ENCODE measurements around the gene FRMD8.
"Not testable (repeated sequence)": the region's sequence is repeated elsewhere in the genome, so short reads cannot be mapped to it uniquely, and the experiment has no call there.

FRMD8 gene

DNA sequence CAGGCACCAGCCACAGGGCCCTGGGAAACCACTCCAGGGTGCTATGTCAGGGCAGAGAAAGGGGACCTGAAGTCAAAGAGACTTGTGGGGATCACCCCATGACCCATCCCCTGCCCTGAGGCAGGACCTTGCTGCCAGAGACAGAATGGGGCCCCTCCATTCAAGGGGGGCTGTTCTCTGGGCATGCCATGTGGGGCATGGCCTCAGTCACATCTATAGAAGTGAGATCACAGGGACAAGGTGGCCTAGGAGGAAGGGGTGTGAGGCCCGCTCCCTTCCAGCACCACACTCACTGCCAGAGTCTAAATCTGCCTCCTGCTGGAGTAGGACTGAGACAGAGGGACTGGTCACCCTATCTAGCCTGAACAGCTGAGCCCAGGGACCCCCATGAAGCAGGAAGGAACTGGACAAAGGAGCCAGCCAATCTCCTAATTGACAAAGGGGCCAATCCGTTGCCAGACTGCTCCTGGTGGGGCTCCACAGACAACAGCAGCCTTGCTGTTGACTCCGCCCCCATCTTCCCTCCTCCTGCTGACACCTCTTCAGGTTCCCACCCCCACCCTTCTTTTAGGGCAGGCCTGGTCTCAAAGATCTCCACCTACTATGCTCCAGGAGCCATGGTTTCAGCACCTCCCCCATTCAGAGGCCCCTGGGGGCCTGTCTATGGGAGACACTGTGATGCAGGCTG lies 62.1 kb downstream of the FRMD8 start:
- TF ChIP-seq, protein P1, sequence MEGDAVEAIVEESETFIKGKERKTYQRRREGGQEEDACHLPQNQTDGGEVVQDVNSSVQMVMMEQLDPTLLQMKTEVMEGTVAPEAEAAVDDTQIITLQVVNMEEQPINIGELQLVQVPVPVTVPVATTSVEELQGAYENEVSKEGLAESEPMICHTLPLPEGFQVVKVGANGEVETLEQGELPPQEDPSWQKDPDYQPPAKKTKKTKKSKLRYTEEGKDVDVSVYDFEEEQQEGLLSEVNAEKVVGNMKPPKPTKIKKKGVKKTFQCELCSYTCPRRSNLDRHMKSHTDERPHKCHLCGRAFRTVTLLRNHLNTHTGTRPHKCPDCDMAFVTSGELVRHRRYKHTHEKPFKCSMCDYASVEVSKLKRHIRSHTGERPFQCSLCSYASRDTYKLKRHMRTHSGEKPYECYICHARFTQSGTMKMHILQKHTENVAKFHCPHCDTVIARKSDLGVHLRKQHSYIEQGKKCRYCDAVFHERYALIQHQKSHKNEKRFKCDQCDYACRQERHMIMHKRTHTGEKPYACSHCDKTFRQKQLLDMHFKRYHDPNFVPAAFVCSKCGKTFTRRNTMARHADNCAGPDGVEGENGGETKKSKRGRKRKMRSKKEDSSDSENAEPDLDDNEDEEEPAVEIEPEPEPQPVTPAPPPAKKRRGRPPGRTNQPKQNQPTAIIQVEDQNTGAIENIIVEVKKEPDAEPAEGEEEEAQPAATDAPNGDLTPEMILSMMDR (IDR thresholded peaks at IDR 0.05; ENCODE audit: extremely low read depth, missing control alignments): no peak
- DNase-seq (ENCODE audit: low spot score): no peak

DNA sequence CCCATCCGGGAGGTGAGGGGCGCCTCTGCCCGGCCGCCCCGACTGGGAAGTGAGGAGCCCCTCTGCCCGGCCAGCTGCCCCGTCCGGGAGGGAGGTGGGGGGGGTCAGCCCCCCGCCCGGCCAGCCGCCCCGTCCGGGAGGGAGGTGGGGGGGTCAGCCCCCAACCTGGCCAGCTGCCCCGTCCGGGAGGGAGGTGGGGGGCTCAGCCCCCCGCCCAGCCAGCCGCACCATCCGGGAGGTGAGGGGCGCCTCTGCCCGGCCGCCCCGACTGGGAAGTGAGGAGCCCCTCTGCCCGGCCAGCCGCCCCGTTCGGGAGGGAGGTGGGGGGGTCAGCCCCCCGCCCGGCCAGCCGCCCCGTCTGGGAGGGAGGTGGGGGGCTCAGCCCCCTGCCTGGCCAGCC lies 64.9 kb downstream of the FRMD8 start:
- DNase-seq (ENCODE audit: low spot score): not testable (repeated sequence)

DNA sequence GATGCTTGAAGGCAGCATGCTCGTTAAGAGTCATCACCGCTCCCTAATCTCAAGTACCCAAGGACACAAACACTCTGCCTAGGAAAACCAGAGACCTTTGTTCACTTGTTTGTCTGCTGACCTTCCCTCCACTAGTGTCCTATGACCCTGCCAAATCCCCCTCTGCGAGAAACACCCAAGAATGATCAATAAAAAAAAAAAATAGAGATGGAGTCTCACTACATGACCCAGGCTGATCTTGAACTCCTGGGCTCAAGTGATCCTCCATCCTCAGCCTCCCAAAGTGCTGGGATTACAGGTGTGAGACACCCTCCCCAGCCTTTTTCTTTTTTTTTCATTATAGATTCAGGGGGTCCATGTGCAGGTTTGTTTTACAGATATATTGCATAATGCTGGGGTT lies 65.8 kb downstream of the FRMD8 start:
- DNase-seq (ENCODE audit: low spot score): not testable (repeated sequence)

DNA sequence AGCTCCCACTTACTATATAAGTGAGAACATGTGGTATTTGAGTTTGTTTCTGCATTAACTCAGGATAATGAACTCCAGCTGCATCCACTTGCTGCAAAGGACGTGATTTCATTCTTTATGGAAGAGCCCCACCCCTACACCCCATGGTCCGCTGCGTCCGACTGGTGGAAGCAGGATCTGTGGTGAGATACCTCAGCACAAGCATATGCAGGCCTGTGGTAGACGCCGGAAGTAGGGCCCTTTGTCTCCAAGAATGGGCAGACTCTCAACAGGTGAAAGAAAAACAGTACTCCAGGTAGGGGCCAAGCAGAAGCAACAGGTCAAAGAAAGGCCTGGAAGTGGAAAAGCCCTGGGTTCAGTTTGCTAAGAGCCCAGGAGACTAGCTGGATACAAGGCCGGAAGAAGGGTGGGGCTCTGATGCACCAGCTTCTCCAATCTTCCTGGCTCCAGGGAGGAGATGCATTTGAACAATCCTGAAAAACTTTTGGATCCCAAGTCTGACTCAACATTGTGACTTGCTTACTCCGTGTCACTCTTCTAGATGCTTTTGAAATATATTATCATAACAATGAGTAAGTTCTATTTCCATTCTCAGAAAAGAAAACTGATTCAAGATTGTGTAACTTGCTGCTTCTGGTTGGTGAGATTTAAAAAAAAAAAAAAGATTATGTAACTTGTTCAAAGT lies 66.5 kb downstream of the FRMD8 start:
- TF ChIP-seq, protein P1 (IDR thresholded peaks at IDR 0.05; ENCODE audit: extremely low read depth, missing control alignments): no peak
- no peak for DNase-seq (ENCODE audit: low spot score)

DNA sequence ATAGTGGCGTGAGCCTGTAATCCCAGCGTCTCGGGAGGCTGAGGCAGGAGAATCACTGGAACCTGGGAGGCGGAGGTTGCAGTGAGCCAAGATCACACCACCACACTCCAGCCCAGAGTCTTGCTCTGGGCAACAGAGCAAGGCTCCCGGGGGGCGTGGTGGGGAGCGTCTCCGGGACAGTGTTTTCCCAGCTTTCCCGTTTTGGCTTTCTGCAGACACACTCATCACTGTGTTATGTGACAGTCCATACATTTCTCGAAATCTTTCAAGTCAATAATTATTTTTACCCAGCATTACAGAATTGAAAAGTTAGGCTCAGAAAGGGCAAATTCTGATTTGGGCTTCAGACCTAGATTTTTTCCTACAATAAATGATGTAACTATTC lies 67.9 kb downstream of the FRMD8 start:
- TF ChIP-seq, protein P1 (IDR thresholded peaks at IDR 0.05; ENCODE audit: extremely low read depth, missing control alignments): no peak

DNA sequence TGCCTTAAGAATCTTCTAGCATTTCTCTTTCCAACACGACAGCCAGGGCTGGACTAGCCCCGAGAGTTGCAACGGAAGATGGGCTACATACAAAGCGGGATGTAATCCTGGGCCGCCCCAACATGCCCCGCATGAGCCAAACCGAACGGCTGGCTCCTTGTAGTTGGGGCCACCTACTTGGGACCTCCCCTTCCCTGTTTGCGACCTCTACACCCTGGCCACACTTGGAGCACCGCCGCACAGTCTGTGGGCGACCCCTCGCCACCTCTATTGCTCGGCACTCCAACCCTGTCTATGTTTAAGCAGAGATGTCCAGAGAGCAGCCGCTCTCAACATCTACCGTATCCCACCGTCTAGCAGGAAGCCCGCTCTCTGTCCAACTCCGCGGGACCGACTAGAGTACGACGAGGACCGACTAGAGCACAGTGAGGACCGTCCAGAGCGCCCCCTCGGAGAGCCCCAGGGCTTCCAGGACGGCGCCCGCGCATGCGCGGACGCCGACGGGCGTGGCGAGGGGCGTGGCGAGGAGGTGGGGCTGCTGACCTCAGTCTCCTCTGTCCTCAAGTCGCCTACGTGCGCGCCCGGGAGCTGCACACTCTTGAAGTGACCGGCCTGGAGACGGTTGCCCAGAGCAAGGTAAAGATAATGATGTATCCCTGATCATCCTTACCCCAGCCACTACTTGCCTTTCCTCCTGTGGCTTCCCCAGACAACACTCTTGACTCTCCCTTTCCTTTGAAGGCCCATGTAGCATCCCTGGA lies 68.4 kb downstream of the FRMD8 start:
- TF ChIP-seq, protein P1 (IDR thresholded peaks at IDR 0.05; ENCODE audit: extremely low read depth, missing control alignments): peak; percentile 23
- DNase-seq (ENCODE audit: low spot score): peak; percentile 98

More for the DNA sequence above, 67.9 kb downstream of the FRMD8 start:
- DNase-seq (ENCODE audit: low spot score): no peak

DNA sequence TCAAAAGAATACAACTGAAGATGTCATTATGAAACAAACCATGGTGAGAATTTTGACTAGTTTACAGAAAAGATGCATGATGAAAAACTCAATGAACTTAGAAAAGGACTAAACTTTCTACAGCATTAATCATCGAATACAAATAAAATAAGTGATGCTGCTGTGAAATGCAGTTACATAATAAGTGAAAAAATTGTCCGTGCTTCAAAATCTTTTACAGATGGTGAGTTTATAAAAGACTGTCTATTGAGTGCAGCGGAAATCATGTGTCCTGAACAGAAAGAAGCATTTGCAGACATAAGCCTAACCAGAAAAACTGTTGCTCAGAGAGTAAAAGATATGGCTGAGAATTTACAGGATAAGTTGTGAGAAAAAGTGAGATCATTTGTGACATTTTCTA lies 70.0 kb downstream of the FRMD8 start:
- no peak for DNase-seq (ENCODE audit: low spot score)
- TF ChIP-seq, protein P1 (IDR thresholded peaks at IDR 0.05; ENCODE audit: extremely low read depth, missing control alignments): no peak

DNA sequence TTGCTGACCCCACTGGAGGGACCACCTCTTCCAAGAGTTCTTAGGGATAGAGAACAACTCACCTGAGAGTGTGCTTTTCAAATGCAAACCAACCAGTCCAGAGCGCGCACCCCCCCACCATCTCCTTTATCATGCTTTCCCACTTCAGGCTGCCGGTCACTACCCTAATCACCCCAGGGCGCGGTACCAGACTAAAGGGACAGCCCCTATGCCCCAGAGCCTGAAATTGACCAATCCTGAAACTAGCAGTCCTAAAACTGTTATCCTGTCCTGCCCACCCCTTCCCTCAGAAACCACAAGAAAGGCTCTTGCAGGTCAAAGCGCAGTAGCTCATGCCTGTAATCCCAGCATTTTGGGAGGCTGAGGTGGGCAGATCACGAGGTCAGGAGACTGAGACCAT lies 73.1 kb downstream of the FRMD8 start:
- no peak for DNase-seq (ENCODE audit: low spot score)
- TF ChIP-seq, protein P1 (IDR thresholded peaks at IDR 0.05; ENCODE audit: extremely low read depth, missing control alignments): no peak
